A549 (cell line): ENCODE results near the gene CD164L2. TPM values are rescaled to one million over a fixed set of nuclear protein-coding genes. Genes with fewer than 3 reads are reported as not detected.

Experiments
- ATAC-seq, 2 experiments: fragments of 200-7000 bp in 1 of 2; fragments of >200 bp in 1 of 2; cut with Nextera tagmentation in 1 of 2; cut with Tn5 transposase in 1 of 2; 3 replicates each; pipeline versions ENCODE4 v1.8.0 to v1.9.1; 2018 to 2020; ENCODE audit warnings: mild to moderate bottlenecking in 1 of 2, moderate library complexity in 1 of 2
- CTCF ChIA-PET: fragments of 300-600 bp; sonication (Branson Sonifier 250); formaldehyde crosslinking; extraction: SDS; loops from one replicate; lab custom pipeline; 2021; ENCODE audit warnings: antibody characterized with exemption, inconsistent platforms; lab: Yijun Ruan, JAX
- POLR2A ChIA-PET: fragments of 350-600 bp; formaldehyde crosslinking; extraction: SDS; loops from one replicate; lab custom pipeline; 2021; ENCODE audit warnings: antibody characterized with exemption, inconsistent platforms; lab: Yijun Ruan, JAX
- DNase-seq, 2 experiments: peaks; one replicate each; pipeline versions ENCODE4 v3.0.0 to v3.0.0-alpha.2; 2011 to 2016; ENCODE audit warnings: low read depth in 1 of 2, low spot score in 1 of 2
- FAIRE-seq: peaks from 2 replicates; lab custom pipeline; 2011; peaks lifted over from hg19 to GRCh38; lab: Jason Lieb, UNC
- H3K27ac ChIP-seq, 2 experiments: fragments of >200 bp; sonication (Bioruptor Twin); formaldehyde crosslinking; 3 replicates each; pipeline ENCODE4 v1.5.1; 2016 to 2017
- H3K4me1 ChIP-seq: fragments of >200 bp; sonication (Bioruptor Twin); formaldehyde crosslinking; 3 replicates; pipeline ENCODE4 v1.6.1; 2016
- H3K4me2 ChIP-seq: fragments of >200 bp; sonication (Bioruptor Twin); formaldehyde crosslinking; 3 replicates; pipeline ENCODE4 v1.6.1; 2016
- H3K4me3 ChIP-seq: fragments of >200 bp; sonication (Bioruptor Twin); formaldehyde crosslinking; 3 replicates; pipeline ENCODE4 v1.5.1; 2016
- H3K9me3 ChIP-seq: fragments of >200 bp; sonication (Bioruptor Twin); formaldehyde crosslinking; 3 replicates; pipeline ENCODE4 v1.6.1; 2016
- CBX2 ChIP-seq: fragments of 200-600 bp; sonication (generic); IDR thresholded peaks from 2 replicates; pipeline ENCODE4 v1.6.1; 2016; ENCODE audit warnings: low read depth, mild to moderate bottlenecking, borderline replicate concordance
- CEBPB ChIP-seq, 2 experiments: fragments of >200 bp in 1 of 2; sonication (Bioruptor Twin) in 1 of 2; formaldehyde crosslinking in 1 of 2; IDR thresholded peaks; 2 replicates each; pipeline ENCODE4 v1.6.1; 2012 to 2016
- CHD4 ChIP-seq: fragments of 200-600 bp; sonication (generic); IDR thresholded peaks from 2 replicates; pipeline ENCODE4 v1.6.1; 2016; ENCODE audit warnings: antibody characterized with exemption, mild to moderate bottlenecking, borderline replicate concordance
- CTCF ChIP-seq: fragments of >200 bp; sonication (Bioruptor Twin); formaldehyde crosslinking; IDR thresholded peaks from 3 replicates; pipeline ENCODE4 v1.5.1; 2016
- EP300 ChIP-seq, 2 experiments: fragments of >200 bp; sonication (Bioruptor Twin); formaldehyde crosslinking; IDR thresholded peaks; 2 replicates in 1 of 2; 3 replicates in 1 of 2; pipeline ENCODE4 v1.6.1; 2016 to 2017
- ESRRA ChIP-seq: fragments of 150-350 bp; IDR thresholded peaks from 2 replicates; pipeline ENCODE4 v1.6.1; 2014; ENCODE audit warnings: mild to moderate bottlenecking, low read length, borderline replicate concordance
- HEYL ChIP-seq: fragments of 250-450 bp; sonication (Bioruptor Pico); IDR thresholded peaks from 2 replicates; pipeline ENCODE4 v1.8.0; 2021; ENCODE audit warnings: mild to moderate bottlenecking, moderate library complexity
- HMGXB4 ChIP-seq: fragments of 250-450 bp; sonication (Bioruptor Pico); IDR thresholded peaks from 2 replicates; pipeline ENCODE4 v1.5.0; 2021; ENCODE audit warnings: mild to moderate bottlenecking, moderate library complexity, borderline replicate concordance
- HOXA7 ChIP-seq: fragments of 250-450 bp; sonication (Bioruptor Pico); IDR thresholded peaks from 2 replicates; pipeline ENCODE4 v1.5.0; 2020; ENCODE audit warnings: mild to moderate bottlenecking, moderate library complexity
- HOXB5 ChIP-seq: fragments of 250-450 bp; sonication (Bioruptor Pico); IDR thresholded peaks from 2 replicates; pipeline ENCODE4 v1.5.0; 2020; ENCODE audit warnings: mild to moderate bottlenecking, moderate library complexity
- JUNB ChIP-seq: fragments of >200 bp; sonication (Bioruptor Twin); formaldehyde crosslinking; IDR thresholded peaks from 2 replicates; pipeline ENCODE4 v1.6.1; 2016
- MAX ChIP-seq: IDR thresholded peaks from 2 replicates; pipeline ENCODE4 v1.6.1; 2012
- NFE2L2 ChIP-seq: fragments of 150-350 bp; conservative IDR thresholded peaks from 2 replicates; pipeline ENCODE4 v1.6.1; 2014; ENCODE audit warnings: low read length
- PHF8 ChIP-seq: fragments of 200-600 bp; sonication (generic); IDR thresholded peaks from 2 replicates; pipeline ENCODE4 v1.6.1; 2016; ENCODE audit warnings: low read depth, mild to moderate bottlenecking, antibody characterized with exemption, moderate library complexity, borderline replicate concordance
- RAD21 ChIP-seq, 2 experiments: fragments of >200 bp in 1 of 2; sonication (Bioruptor Twin) in 1 of 2; formaldehyde crosslinking in 1 of 2; IDR thresholded peaks in 1 of 2; conservative IDR thresholded peaks in 1 of 2; 2 replicates in 1 of 2; 3 replicates in 1 of 2; pipeline ENCODE4 v1.6.1; 2012 to 2018; ENCODE audit warnings: inconsistent platforms in 1 of 2
- RNF2 ChIP-seq: fragments of 200-600 bp; sonication (generic); IDR thresholded peaks from 2 replicates; pipeline ENCODE4 v1.6.1; 2016; ENCODE audit warnings: low read depth, mild to moderate bottlenecking, antibody characterized with exemption, moderate library complexity, borderline replicate concordance
- SMC3 ChIP-seq: fragments of >200 bp; sonication (Bioruptor Twin); formaldehyde crosslinking; IDR thresholded peaks from 3 replicates; pipeline ENCODE4 v1.6.1; 2018; ENCODE audit warnings: inconsistent platforms
- TP53 ChIP-seq: fragments of 250-450 bp; sonication (Bioruptor Pico); IDR thresholded peaks from 2 replicates; pipeline ENCODE4 v1.5.0; 2021; ENCODE audit warnings: mild to moderate bottlenecking, moderate library complexity
- ZC3H11A ChIP-seq: fragments of 450-650 bp; IDR thresholded peaks from 2 replicates; pipeline ENCODE4 v1.6.1; 2014; ENCODE audit warnings: antibody characterized with exemption, mild to moderate bottlenecking
- ZNF302 ChIP-seq: fragments of 250-450 bp; sonication (Bioruptor Pico); IDR thresholded peaks from 2 replicates; pipeline ENCODE4 v1.9.0; 2021; ENCODE audit warnings: inconsistent platforms, mild to moderate bottlenecking, moderate library complexity
- ZSCAN20 ChIP-seq: fragments of 250-450 bp; sonication (Bioruptor Pico); IDR thresholded peaks from 2 replicates; pipeline ENCODE4 v1.8.0; 2022; ENCODE audit warnings: mild to moderate bottlenecking, moderate library complexity
- WGBS: methylation state at CpG from one replicate; pipeline ENCODE4 v1.1.6; 2017; ENCODE audit errors: missing lambda C conversion rate; 5-methylcytosine and 5-hydroxymethylcytosine counted together
- polyA plus RNA-seq, 4 experiments: library from polyadenylated mRNA; depleted of rRNA in 3 of 4; stranded (reverse); fragments of >200 nt; fragmentation: RNase III in 1 of 4; extraction: RNeasy Plus Mini Kit Qiagen cat#74134 plus additional on column Dnase treatment in 1 of 4; gene quantifications; 2 replicates in 3 of 4; 3 replicates in 1 of 4; pipeline ENCODE4 v1.2.3, GENCODE V29; 2011 to 2017

CD164L2 gene
- polyA plus RNA-seq, 2 of the 4 experiments (the other 2 are of a cell fraction) = not detected

- 72% methylated on average over 10 of the region's 11 CpGs for WGBS
- H3K27ac ChIP-seq = no peak overlapping the region
- DNase-seq (peak in 1 of 2 experiments; percentile 69), ATAC-seq (peak; percentile 66 to 91; a peak in 5 of 6 replicates), FAIRE-seq (no peak)
- H3K4me3 ChIP-seq = no peak overlapping the region
- ChIA-PET CTCF (interaction anchor here (0.7 to 11.8 kb wide), 28 partner anchors 10 to 330 kb away, joined by 3 to 134 read pairs (median 6); partner anchors contain the start of genes AHDC1, MAP3K6, SYTL1 and TMEM222), POLR2A (interaction anchor here (0.9 kb wide), 1 partner anchor 17 kb away, joined by 3 read pairs; no protein-coding TSS in a partner anchor)
- TF ChIP-seq SMC3 (peak; percentile 30; the same call in 2 of the 3 replicates), RAD21 (conservative IDR thresholded peaks at IDR 0.05 in 1 of 2, IDR thresholded peaks at IDR 0.05 in 1 of 2) (peak; percentile 24 to 31; a peak in 4 of 5 replicates), TP53 (CRISPR knock-in tag) (no peak), CTCF (peak; percentile 50), ZNF302 (no peak), MAX (no peak)
- no peaks in the 10 kb centered on the region for H3K4me1 ChIP-seq
- no peak overlapping the region for H3K4me2 ChIP-seq
- H3K9me3 ChIP-seq = no peaks in the 10 kb centered on the region
Measured at GRCh38 chr1:27332536-27333281, 50.4 kb downstream of the CD164L2 start.

- H3K4me1 ChIP-seq = no peaks in the 10 kb centered on the region
- ChIA-PET CTCF (interaction anchor here (0.8 to 11.8 kb wide), 24 partner anchors 9 to 331 kb away, joined by 3 to 134 read pairs (median 6); partner anchors contain the start of genes AHDC1, MAP3K6, SYTL1 and TMEM222), POLR2A (no interaction called here)
- H3K9me3 ChIP-seq = no peaks in the 10 kb centered on the region
- H3K27ac ChIP-seq = no peak overlapping the region
- H3K4me3 ChIP-seq = no peak overlapping the region
- DNase-seq (no peak), ATAC-seq (no peak), FAIRE-seq (no peak)
- 92% methylated on average over 4 of the region's 5 CpGs for WGBS
- no peak overlapping the region for H3K4me2 ChIP-seq
- no peak for TF ChIP-seq MAX
- TF ChIP-seq CHD4 = no peak
- no peak for TF ChIP-seq ZC3H11A
- no peak for TF ChIP-seq PHF8
- no peak for TF ChIP-seq RNF2
- no peak for TF ChIP-seq CBX2
- TF ChIP-seq ZSCAN20 (CRISPR knock-in tag) = no peak
- no peak for TF ChIP-seq ESRRA
- TF ChIP-seq CEBPB (IDR thresholded peaks at IDR 0.05) = no peak
- TF ChIP-seq HEYL (CRISPR knock-in tag) = no peak
- TF ChIP-seq ZNF302 = no peak
- no peak for TF ChIP-seq HOXB5 (CRISPR knock-in tag)
- TF ChIP-seq EP300 (IDR thresholded peaks at IDR 0.05) = no peak
- TF ChIP-seq HOXA7 (CRISPR knock-in tag) = no peak
- no peak for TF ChIP-seq NFE2L2
- TF ChIP-seq HMGXB4 (CRISPR knock-in tag) = no peak
- no peak for TF ChIP-seq JUNB
Measured at GRCh38 chr1:27331922-27332321, 51.2 kb downstream of the CD164L2 start.
